Karpas-422 (cell line): ENCODE results near the gene DCAF17. TPM values are rescaled to one million over a fixed set of nuclear protein-coding genes. Genes with fewer than 3 reads are reported as not detected.

ENCODE experiments used
- DNase-seq: peaks from one replicate; pipeline ENCODE4 v3.0.0-alpha.2; 2015
- H2AFZ ChIP-seq: fragments of 200-600 bp; sonication (generic); 2 replicates; pipeline ENCODE4 v1.6.1; 2014; ENCODE audit warnings: antibody characterized with exemption, low read length, mixed read lengths
- H3K27ac ChIP-seq: fragments of 200-600 bp; sonication (generic); 2 replicates; pipeline ENCODE4 v1.5.1; 2014; ENCODE audit warnings: mild to moderate bottlenecking, low read length, moderate library complexity
- H3K27me3 ChIP-seq: fragments of 200-600 bp; sonication (generic); 2 replicates; pipeline ENCODE4 v1.6.1; 2014; ENCODE audit warnings: low read length, mixed read lengths
- H3K36me3 ChIP-seq: fragments of 200-600 bp; sonication (generic); 2 replicates; pipeline ENCODE4 v1.6.1; 2014; ENCODE audit warnings: low read length, mixed read lengths; ENCODE audit not compliant: insufficient read depth
- H3K4me1 ChIP-seq: fragments of 200-600 bp; sonication (generic); 2 replicates; pipeline ENCODE4 v1.6.1; 2014; ENCODE audit warnings: mild to moderate bottlenecking, low read length, mixed read lengths
- H3K4me2 ChIP-seq: fragments of 200-600 bp; sonication (generic); 2 replicates; pipeline ENCODE4 v1.6.1; 2014; ENCODE audit warnings: low read length, low read depth, mild to moderate bottlenecking; ENCODE audit not compliant: poor library complexity, severe bottlenecking
- H3K4me3 ChIP-seq: fragments of 200-600 bp; sonication (generic); 2 replicates; pipeline ENCODE4 v1.5.1; 2014; ENCODE audit warnings: mild to moderate bottlenecking, antibody characterized with exemption, low read length, mixed read lengths
- H3K79me2 ChIP-seq: fragments of 200-600 bp; sonication (generic); 2 replicates; pipeline ENCODE4 v1.6.1; 2014; ENCODE audit warnings: mild to moderate bottlenecking, low read length, mixed read lengths
- H3K9ac ChIP-seq: fragments of 200-600 bp; sonication (generic); 2 replicates; pipeline ENCODE4 v1.6.0; 2014; ENCODE audit warnings: low read length
- H3K9me2 ChIP-seq: fragments of 200-600 bp; sonication (generic), shearing (Covaris generic); replicated peaks from 2 replicates; pipeline ENCODE4 v1.6.0; 2014; ENCODE audit warnings: mild to moderate bottlenecking, low read length, moderate library complexity; ENCODE audit not compliant: insufficient read depth
- H3K9me3 ChIP-seq: fragments of 300-700, 200-600 bp; sonication (generic); 2 replicates; pipeline ENCODE4 v1.6.1; 2014; ENCODE audit warnings: low read length, mixed read lengths
- H4K20me1 ChIP-seq: fragments of 200-600 bp; sonication (generic); 2 replicates; pipeline ENCODE4 v1.6.1; 2014; ENCODE audit warnings: mild to moderate bottlenecking, antibody characterized with exemption, low read length, low read depth; ENCODE audit not compliant: insufficient read depth
- total RNA-seq: library from RNA; depleted of rRNA; stranded (reverse); fragments of >200 nt; shearing (Covaris generic); gene quantifications from 2 replicates; pipeline ENCODE4 v1.2.3, GENCODE V29; 2014; ENCODE audit warnings: low replicate concordance

The DCAF17 gene
- total RNA-seq, 1 experiment from 2014 or later = 63.2 TPM

DNA sequence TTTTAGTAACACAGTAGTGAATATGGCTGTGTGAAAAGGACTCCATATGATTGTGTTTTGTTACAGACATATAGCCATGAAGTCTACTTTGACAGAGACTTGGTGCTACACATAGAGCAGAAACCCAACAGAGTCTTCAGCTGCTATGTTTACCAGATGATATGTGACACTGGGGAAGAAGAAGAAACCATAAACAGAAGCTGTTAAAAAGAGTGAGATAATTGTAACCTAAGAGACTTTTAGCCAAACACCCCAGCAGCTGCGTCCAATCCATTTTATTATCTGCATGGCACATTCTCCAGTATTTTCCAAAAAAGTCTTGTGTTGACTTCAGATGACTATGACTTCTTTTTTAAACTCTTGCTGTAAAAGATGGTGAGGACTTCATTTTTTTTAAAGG lies 46.9 kb downstream of the DCAF17 start:
- no peak for DNase-seq
- Histone ChIP-seq H3K27me3 (no peaks in the 10 kb centered on the region), H3K4me2 (no peak overlapping the region), H3K9me2 (no peaks in the 10 kb centered on the region), H4K20me1 (no peaks in the 10 kb centered on the region), H3K36me3 (peaks cover 31% of the 10 kb centered on the region; the same call in 1 of the 2 replicates), H3K9ac (no peak overlapping the region), H3K4me3 (no peak overlapping the region), H3K4me1 (no peaks in the 10 kb centered on the region), H2AFZ (no peak overlapping the region), H3K79me2 (no peaks in the 10 kb centered on the region), H3K27ac (no peak overlapping the region), H3K9me3 (no peaks in the 10 kb centered on the region)

DNA sequence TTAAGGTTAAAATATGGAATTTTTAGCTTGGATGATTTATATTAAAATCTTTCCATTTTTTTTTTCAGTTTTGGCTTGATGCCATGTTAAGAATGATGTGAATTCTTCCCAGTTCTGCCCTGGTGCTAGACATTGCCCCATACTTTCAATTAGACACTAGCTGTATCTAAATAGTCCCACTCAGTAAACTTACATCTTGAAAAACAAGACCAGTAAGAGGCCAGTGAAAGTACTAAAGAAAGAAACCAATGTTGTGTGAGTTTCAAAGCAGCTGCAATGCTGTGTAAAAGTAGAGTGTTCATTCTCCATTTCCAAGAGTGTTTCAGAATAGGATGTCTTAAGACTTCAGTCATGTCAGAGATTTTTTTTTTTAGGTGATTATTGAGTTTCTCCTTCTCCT lies 48.3 kb downstream of the DCAF17 start:
- no peak for DNase-seq
- Histone ChIP-seq H3K27ac (no peak overlapping the region), H3K36me3 (peaks cover 20% of the 10 kb centered on the region; the same call in 1 of the 2 replicates), H3K9me3 (no peaks in the 10 kb centered on the region), H3K4me2 (no peak overlapping the region), H2AFZ (no peak overlapping the region), H3K27me3 (no peaks in the 10 kb centered on the region), H3K4me1 (no peaks in the 10 kb centered on the region), H3K9ac (no peak overlapping the region), H4K20me1 (no peaks in the 10 kb centered on the region), H3K9me2 (no peaks in the 10 kb centered on the region), H3K79me2 (no peaks in the 10 kb centered on the region), H3K4me3 (no peak overlapping the region)

DNA sequence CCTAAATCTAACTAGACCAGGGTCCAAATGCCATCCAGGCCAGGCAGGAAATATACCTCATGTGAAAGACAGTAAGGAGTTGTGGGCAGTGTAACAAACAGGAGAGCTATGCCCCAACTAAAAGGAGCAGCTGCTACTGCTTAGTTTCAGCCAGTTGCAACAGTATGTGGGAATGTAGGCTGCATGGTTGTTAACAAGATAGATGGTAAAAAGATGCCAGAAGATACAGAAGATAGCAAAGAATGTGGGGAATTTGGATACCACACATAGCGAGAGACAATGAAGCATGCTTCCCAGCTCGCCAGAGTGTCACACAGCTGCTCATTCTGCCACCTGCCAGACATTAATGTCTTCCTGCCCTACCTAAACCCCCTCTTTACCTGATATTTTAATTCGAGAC lies 48.9 kb downstream of the DCAF17 start:
- peaks cover 20% of the 10 kb centered on the region; the same call in 1 of the 2 replicates for H3K36me3 ChIP-seq
- H3K9ac ChIP-seq = no peak overlapping the region

DNA sequence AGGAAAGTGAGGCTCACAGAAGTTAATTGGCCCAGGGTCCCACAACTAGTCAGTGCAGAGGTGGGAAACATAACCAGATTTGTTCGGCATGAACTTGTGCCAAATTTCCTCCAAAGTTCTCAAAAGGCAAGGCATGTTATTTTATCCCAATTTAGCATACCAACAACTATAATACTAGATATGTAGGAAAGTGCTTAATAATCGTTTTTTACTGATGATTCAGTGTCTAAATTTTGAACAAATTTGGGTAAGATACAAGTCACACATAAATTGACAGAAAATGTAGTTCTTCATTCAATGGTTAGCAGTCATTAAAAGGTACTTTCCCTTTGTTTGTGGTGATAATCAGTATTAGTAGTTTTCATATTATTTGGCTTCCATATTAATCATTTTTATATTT lies 49.8 kb downstream of the DCAF17 start:
- H3K4me2 ChIP-seq = no peak overlapping the region
- H3K36me3 ChIP-seq = peaks cover 20% of the 10 kb centered on the region; the same call in 1 of the 2 replicates
- H3K9me3 ChIP-seq = no peaks in the 10 kb centered on the region
- no peak overlapping the region for H3K4me3 ChIP-seq
- H3K9ac ChIP-seq = no peak overlapping the region
- no peak for DNase-seq
- H2AFZ ChIP-seq = no peak overlapping the region
- no peaks in the 10 kb centered on the region for H3K4me1 ChIP-seq
- H3K27me3 ChIP-seq = no peaks in the 10 kb centered on the region
- no peaks in the 10 kb centered on the region for H3K9me2 ChIP-seq
- no peaks in the 10 kb centered on the region for H4K20me1 ChIP-seq
- H3K79me2 ChIP-seq = no peaks in the 10 kb centered on the region
- H3K27ac ChIP-seq = no peak overlapping the region

More for the DNA sequence above, 48.9 kb downstream of the DCAF17 start:
- Histone ChIP-seq H3K4me3 (no peak overlapping the region), H3K4me2 (no peak overlapping the region), H3K27ac (no peak overlapping the region), H3K9me3 (no peaks in the 10 kb centered on the region), H3K79me2 (no peaks in the 10 kb centered on the region), H3K27me3 (no peaks in the 10 kb centered on the region), H3K4me1 (no peaks in the 10 kb centered on the region), H4K20me1 (no peaks in the 10 kb centered on the region), H3K9me2 (no peaks in the 10 kb centered on the region), H2AFZ (no peak overlapping the region)
- DNase-seq = no peak

DNA sequence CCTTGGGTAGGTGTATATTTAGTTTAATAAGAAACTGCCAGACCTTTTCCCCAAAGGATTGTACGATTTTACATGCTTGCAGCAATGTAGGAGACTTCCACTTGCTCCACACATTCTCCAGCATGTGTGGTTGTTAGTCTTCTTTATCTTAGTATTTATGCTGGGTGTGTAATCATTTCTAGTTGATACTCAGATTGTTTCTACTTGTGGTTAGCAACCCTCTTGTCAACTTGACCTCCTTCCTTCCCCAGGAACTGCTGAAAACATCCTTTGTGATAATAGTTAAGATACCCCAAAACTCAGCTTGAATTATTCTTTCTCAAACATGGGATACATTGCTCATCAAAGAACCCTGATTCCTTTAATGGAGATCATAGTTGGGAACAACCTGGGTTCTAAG lies 51.1 kb downstream of the DCAF17 start:
- Histone ChIP-seq H3K36me3 (peaks cover 11% of the 10 kb centered on the region; the same call in 1 of the 2 replicates), H3K4me1 (no peaks in the 10 kb centered on the region), H3K9ac (no peak overlapping the region), H4K20me1 (no peaks in the 10 kb centered on the region), H3K27me3 (no peaks in the 10 kb centered on the region), H3K27ac (no peak overlapping the region), H3K4me3 (no peak overlapping the region), H3K9me3 (no peaks in the 10 kb centered on the region), H3K4me2 (no peak overlapping the region), H3K79me2 (no peaks in the 10 kb centered on the region), H2AFZ (no peak overlapping the region), H3K9me2 (no peaks in the 10 kb centered on the region)
- no peak for DNase-seq

DNA sequence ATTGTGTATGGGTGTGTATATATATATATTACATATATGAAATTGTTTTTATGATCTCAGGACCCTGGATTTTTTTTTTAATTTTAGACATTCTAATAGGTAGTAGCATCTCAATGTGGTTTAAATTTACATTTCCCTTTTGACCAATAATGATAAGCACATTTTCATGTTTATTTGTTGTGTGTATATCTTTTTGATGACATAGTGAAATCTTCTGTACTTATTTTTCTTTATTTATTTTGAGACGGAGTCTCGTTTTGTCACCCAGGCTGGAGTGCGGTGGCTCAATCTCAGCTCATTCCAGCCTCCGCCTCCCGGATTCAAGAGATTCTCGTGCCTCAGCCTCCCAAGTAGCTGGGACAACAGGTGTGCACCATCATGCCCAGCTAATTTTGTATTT lies 53.2 kb downstream of the DCAF17 start:
- Histone ChIP-seq H3K36me3 (no peaks in the 10 kb centered on the region), H2AFZ (no peak overlapping the region), H3K79me2 (no peaks in the 10 kb centered on the region), H3K4me3 (no peak overlapping the region), H3K9me3 (no peaks in the 10 kb centered on the region), H3K4me2 (no peak overlapping the region), H4K20me1 (no peaks in the 10 kb centered on the region), H3K27me3 (no peaks in the 10 kb centered on the region), H3K9ac (no peak overlapping the region), H3K27ac (no peak overlapping the region), H3K4me1 (no peaks in the 10 kb centered on the region), H3K9me2 (no peaks in the 10 kb centered on the region)
- DNase-seq = no peak

DNA sequence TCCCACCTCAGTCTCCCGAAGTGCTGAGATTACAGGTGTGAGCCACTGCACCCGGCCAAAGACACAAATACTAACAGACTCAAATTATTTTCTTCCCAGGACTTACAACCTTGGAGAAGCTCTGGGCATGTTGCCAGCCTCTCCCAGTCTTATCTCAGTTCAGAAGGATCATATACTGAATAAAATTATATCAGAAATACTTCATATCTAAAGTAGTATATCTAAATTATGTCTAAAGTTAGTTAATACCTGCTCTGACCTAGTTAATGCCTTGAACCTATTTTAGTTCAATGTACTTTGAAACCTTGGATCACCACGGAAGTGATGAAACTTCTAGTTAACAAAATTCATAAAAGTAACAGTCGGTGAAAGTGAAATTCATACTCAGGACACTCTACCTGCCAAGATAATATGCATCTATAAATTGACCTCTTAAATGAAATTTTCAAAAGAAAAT lies 53.8 kb downstream of the DCAF17 start:
- no peak for DNase-seq
- no peak overlapping the region for H3K27ac ChIP-seq
- no peaks in the 10 kb centered on the region for H3K4me1 ChIP-seq
- H3K4me3 ChIP-seq = no peak overlapping the region
- no peaks in the 10 kb centered on the region for H3K27me3 ChIP-seq
- H3K79me2 ChIP-seq = no peaks in the 10 kb centered on the region
- H3K9me3 ChIP-seq = no peaks in the 10 kb centered on the region
- H3K4me2 ChIP-seq = no peak overlapping the region
- no peak overlapping the region for H2AFZ ChIP-seq
- H3K9ac ChIP-seq = no peak overlapping the region
- no peaks in the 10 kb centered on the region for H3K36me3 ChIP-seq
- no peaks in the 10 kb centered on the region for H3K9me2 ChIP-seq
- no peaks in the 10 kb centered on the region for H4K20me1 ChIP-seq

DNA sequence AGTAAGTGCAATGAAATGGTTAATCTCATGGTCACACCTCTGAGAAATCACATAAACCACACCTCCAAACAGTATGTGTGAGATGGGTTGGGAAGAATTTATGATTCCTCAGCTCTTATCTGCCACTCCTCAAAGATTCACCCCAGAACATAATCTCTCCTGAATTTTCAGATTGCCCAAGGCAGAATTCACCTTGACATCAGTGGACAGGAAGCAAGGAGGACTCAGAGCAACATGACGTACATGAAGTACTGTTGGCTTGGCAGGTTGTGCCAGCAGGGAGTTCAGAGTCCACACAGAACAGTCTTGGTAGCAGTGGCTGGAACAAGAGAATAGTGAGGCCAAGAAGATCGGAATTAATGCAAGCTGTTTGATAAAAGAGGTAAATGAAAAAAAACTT lies 56.6 kb downstream of the DCAF17 start:
- Histone ChIP-seq H4K20me1 (no peaks in the 10 kb centered on the region), H3K9me2 (no peaks in the 10 kb centered on the region), H3K9ac (no peak overlapping the region), H3K27ac (no peak overlapping the region), H3K79me2 (no peaks in the 10 kb centered on the region), H3K4me1 (no peaks in the 10 kb centered on the region), H3K36me3 (no peaks in the 10 kb centered on the region), H3K4me3 (no peak overlapping the region), H3K9me3 (no peaks in the 10 kb centered on the region), H3K27me3 (no peaks in the 10 kb centered on the region), H3K4me2 (no peak overlapping the region), H2AFZ (no peak overlapping the region)
- DNase-seq = no peak

DNA sequence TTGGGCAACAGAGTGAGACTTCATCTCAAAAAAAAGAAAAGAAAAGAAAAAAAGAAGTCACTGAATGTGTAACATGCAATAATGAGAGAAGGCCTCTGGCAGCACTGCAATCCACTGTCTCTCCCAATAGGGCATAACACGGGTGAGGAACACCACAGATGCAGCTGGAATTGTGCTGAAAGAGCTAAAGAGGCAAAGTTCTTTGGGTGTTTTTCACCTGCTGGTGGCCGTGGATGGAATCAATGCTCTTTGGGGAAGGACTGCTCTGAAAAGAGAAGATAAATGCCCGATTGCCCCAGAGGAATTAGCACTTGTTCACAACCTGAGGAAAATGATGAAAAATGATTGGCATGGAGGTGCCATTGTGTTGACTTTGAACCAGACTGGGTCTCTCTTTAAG lies 57.3 kb downstream of the DCAF17 start:
- H3K27ac ChIP-seq = no peak overlapping the region
- H3K4me1 ChIP-seq = no peaks in the 10 kb centered on the region
- no peaks in the 10 kb centered on the region for H3K9me3 ChIP-seq
- no peaks in the 10 kb centered on the region for H3K27me3 ChIP-seq
- no peak overlapping the region for H3K9ac ChIP-seq
- no peaks in the 10 kb centered on the region for H3K79me2 ChIP-seq
- no peak overlapping the region for H3K4me3 ChIP-seq
- H3K36me3 ChIP-seq = no peaks in the 10 kb centered on the region
- no peaks in the 10 kb centered on the region for H3K9me2 ChIP-seq
- H2AFZ ChIP-seq = no peak overlapping the region
- DNase-seq = no peak
- no peak overlapping the region for H3K4me2 ChIP-seq
- H4K20me1 ChIP-seq = no peaks in the 10 kb centered on the region
